ENCODE data around the gene RPRD1B.

RPRD1B gene

GRCh38 chr20:38125157-38126056 lies 91.9 kb downstream of the RPRD1B start:
- no peak for DNase-seq

GRCh38 chr20:38126146-38126921 lies 92.8 kb downstream of the RPRD1B start:
- no peak for DNase-seq

- no peak for DNase-seq
Observed at GRCh38 chr20:38126932-38127621, 93.5 kb downstream of the RPRD1B start.

- no peak for DNase-seq
Observed at GRCh38 chr20:38127920-38128528, 94.5 kb downstream of the RPRD1B start.

- DNase-seq, result no peak
Observed at GRCh38 chr20:38128691-38129090, 95.1 kb downstream of the RPRD1B start.

- no peak for DNase-seq
Observed at GRCh38 chr20:38129248-38129865, 95.8 kb downstream of the RPRD1B start.

GRCh38 chr20:38129893-38130609 lies 96.5 kb downstream of the RPRD1B start:
- DNase-seq, result no peak

- no peak for DNase-seq
Observed at GRCh38 chr20:38130687-38131587, 97.4 kb downstream of the RPRD1B start.

- no peak for DNase-seq
Observed at GRCh38 chr20:38131588-38132121, 98.1 kb downstream of the RPRD1B start.

GRCh38 chr20:38132156-38132909 lies 98.8 kb downstream of the RPRD1B start:
- no peak for DNase-seq

- DNase-seq, result no peak
Observed at GRCh38 chr20:38132910-38133501, 99.5 kb downstream of the RPRD1B start.

- DNase-seq, result no peak
Observed at GRCh38 chr20:38133680-38134426, 100.3 kb downstream of the RPRD1B start.

GRCh38 chr20:38134427-38135270 lies 101.1 kb downstream of the RPRD1B start:
- no peak for DNase-seq

- no peak for DNase-seq
Observed at GRCh38 chr20:38135271-38135650, 101.7 kb downstream of the RPRD1B start.

- no peak for DNase-seq
Observed at GRCh38 chr20:38135651-38136420, 102.3 kb downstream of the RPRD1B start.

GRCh38 chr20:38136421-38137245 lies 103.1 kb downstream of the RPRD1B start:
- DNase-seq, result no peak

All from GDM1 (cell line).